LNCaP clone FGC (cell line): ENCODE data around the gene NFE2L2.
"Not testable (repeated sequence)": the region's sequence is repeated elsewhere in the genome, so short reads cannot be mapped to it uniquely, and the experiment has no call there.

Experiments
- DNase-seq: peaks from one replicate; pipeline ENCODE4 v3.0.0-alpha.2; 2011; ENCODE audit warnings: low read depth
- H3K4me3 ChIP-seq: 2 replicates; pipeline ENCODE4 v1.5.1; 2011; ENCODE audit warnings: mild to moderate bottlenecking, low read depth, low read length, control low read depth
- CTCF ChIP-seq: IDR thresholded peaks from 2 replicates; pipeline ENCODE4 v1.5.1; 2012; ENCODE audit warnings: mild to moderate bottlenecking; ENCODE audit not compliant: control insufficient read depth, insufficient read depth; ENCODE audit errors: extremely low read depth

NFE2L2 gene

GRCh38 chr2:177212106-177212890 lies 52.2 kb downstream of the NFE2L2 start, which contains the start of gene HNRNPA3:
TSS of gene HNRNPA3 (plus strand) at chr2:177212794. CDS start at chr2:177212800, 6 bp downstream.
- H3K4me3 ChIP-seq, result peak within 1 kb of the TSS; percentile 92
- DNase-seq, result peak; percentile 94
- TF ChIP-seq CTCF, result no peak

- TF ChIP-seq CTCF, result no peak
- no peak for DNase-seq
- H3K4me3 ChIP-seq, result peak overlapping the region; percentile 92
Observed at GRCh38 chr2:177211576-177212105, 52.9 kb downstream of the NFE2L2 start.

GRCh38 chr2:177211169-177211568 lies 53.4 kb downstream of the NFE2L2 start:
- DNase-seq, result no peak
- TF ChIP-seq CTCF, result no peak
- peak overlapping the region; percentile 92 for H3K4me3 ChIP-seq

- no peak for TF ChIP-seq CTCF
- H3K4me3 ChIP-seq, result no peak overlapping the region
Observed at GRCh38 chr2:177207101-177207500, 57.4 kb downstream of the NFE2L2 start.

GRCh38 chr2:177204417-177204816 lies 60.1 kb downstream of the NFE2L2 start:
- DNase-seq, result no peak
- no peak for TF ChIP-seq CTCF
- no peak overlapping the region for H3K4me3 ChIP-seq

More at GRCh38 chr2:177207101-177207500, 57.4 kb downstream of the NFE2L2 start:
- DNase-seq, result no peak

GRCh38 chr2:177201919-177202346 lies 62.6 kb downstream of the NFE2L2 start:
- no peak for TF ChIP-seq CTCF
- H3K4me3 ChIP-seq, result no peak overlapping the region
- no peak for DNase-seq

GRCh38 chr2:177200419-177200818 lies 64.1 kb downstream of the NFE2L2 start:
- not testable (repeated sequence) for H3K4me3 ChIP-seq

More at GRCh38 chr2:177200419-177200818, 64.1 kb downstream of the NFE2L2 start:
- DNase-seq, result not testable (repeated sequence)
